GM13976 (cell line): ENCODE results near the gene KATNB1.

ENCODE experiments used
- DNase-seq: peaks from one replicate; pipeline ENCODE4 v3.0.0; 2012; ENCODE audit warnings: low spot score
- in situ Hi-C: fragments of 300-500 bp; cut with MboI; formaldehyde crosslinking; loops from one replicate; pipeline ENCODE4 v1.12.0; 2022; ENCODE audit warnings: low sequenced_read_pairs, mixed read lengths, inconsistent platforms; ENCODE audit not compliant: unreplicated experiment
- TF ChIP-seq, protein P1 (sequence below): IDR thresholded peaks from 2 replicates; pipeline ENCODE4 v1.5.1; 2012; ENCODE audit warnings: borderline replicate concordance, mild to moderate bottlenecking; ENCODE audit not compliant: insufficient read depth; ENCODE audit errors: extremely low read depth, missing control alignments, control extremely low read depth

KATNB1 gene

DNA sequence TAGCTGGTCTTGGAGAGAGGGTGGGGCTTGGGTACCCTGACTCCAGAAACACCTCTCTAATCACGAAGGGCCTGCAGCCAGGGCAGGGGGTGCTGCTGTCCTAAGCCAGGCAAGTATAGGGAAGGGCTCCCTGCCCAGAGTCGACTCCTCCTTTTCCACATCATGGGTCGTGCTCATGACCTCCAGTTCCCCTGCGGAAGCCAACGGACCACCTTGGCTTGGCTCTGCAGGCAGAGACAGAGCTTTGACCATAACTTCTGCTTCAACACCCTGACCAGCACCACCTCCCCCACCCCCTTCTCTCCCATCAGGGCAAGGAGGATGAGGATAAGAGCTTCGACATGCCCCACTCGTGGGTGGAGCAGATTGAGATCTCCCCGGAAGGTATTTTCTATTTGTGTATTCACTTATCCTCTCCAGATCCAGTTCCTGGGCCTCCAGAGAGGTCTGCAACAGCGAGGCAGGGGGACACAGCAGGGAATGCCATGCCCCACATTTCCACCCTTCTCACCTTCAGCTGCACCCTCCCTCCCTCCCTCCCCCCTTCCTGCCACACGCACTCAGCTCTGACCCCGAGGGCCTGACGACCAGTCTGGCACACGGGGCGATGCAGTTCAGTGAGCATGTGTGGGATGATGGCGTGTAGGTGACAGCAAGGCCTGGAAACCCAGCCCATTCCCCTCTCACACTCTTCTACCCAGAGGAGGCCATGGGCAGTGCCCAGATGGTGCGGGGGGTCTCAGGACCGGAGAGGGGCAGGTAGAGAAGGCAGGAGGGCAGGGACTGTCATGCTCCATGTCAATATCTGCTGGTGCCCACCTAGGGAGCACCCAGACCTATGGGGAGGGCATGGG lies 14.0 kb upstream of the KATNB1 start:
- in situ Hi-C loops = no loop called here

DNA sequence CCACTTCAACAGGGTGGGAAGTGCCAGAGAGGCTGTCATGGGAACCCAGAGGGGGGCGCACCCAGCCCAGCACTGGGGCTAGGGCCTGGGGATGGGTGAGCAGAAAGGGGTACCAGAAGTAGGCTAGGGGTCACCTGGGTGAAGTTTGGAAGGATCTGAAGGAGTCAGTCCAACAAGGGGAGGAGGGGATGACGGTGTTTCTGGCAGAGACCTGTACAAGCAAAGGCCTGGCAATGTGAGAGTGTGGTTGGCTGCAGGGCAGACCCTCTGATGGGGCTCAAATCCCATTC lies 13.4 kb upstream of the KATNB1 start:
- TF ChIP-seq, protein P1, sequence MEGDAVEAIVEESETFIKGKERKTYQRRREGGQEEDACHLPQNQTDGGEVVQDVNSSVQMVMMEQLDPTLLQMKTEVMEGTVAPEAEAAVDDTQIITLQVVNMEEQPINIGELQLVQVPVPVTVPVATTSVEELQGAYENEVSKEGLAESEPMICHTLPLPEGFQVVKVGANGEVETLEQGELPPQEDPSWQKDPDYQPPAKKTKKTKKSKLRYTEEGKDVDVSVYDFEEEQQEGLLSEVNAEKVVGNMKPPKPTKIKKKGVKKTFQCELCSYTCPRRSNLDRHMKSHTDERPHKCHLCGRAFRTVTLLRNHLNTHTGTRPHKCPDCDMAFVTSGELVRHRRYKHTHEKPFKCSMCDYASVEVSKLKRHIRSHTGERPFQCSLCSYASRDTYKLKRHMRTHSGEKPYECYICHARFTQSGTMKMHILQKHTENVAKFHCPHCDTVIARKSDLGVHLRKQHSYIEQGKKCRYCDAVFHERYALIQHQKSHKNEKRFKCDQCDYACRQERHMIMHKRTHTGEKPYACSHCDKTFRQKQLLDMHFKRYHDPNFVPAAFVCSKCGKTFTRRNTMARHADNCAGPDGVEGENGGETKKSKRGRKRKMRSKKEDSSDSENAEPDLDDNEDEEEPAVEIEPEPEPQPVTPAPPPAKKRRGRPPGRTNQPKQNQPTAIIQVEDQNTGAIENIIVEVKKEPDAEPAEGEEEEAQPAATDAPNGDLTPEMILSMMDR = no peak
- in situ Hi-C loops = no loop called here
- DNase-seq = no peak

More for the DNA sequence above, 14.0 kb upstream of the KATNB1 start:
- DNase-seq = peak; percentile 30
- TF ChIP-seq, protein P1 = no peak

DNA sequence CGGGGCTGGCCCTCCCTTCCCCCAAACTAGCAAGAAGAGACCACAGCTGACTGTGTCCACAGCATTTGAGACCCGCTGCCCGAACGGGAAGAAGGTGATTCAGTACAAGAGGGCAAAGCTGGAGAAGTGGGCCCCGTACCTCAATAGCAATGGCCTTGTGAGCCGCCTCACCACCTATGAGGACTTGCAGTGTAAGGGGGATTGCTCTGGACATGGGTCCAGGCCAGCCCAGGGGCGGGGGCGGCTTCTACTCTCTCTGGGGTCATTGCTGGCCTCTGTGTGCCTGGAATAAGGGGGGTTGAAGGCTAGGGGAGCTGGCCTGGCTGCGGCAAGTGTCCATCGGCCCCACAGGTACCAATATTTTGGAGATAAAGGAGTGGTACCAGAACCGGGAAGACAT lies 12.9 kb upstream of the KATNB1 start:
- DNase-seq = no peak
- in situ Hi-C loops = no loop called here
- TF ChIP-seq, protein P1 = no peak

DNA sequence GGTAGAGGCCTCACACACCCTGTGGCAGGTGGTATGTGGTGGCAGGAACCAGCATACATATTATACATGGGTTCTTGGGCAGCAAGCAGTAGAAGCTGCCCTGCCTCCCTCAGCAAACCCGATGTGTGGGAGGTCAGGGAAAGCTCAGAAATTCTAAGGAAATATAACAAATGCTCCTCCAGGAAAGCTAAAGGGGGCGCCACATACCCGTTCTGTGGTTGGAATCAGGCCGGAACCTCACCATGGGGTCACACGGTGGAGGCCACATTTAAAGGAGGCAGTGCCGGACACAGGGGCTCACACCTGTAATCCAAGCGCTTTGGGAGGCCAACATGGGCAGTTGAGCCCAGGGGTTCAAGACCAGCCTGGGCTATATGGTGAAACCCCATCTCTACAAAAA lies 12.4 kb upstream of the KATNB1 start:
- in situ Hi-C loops = no loop called here
- no peak for DNase-seq
- TF ChIP-seq, protein P1 = no peak

DNA sequence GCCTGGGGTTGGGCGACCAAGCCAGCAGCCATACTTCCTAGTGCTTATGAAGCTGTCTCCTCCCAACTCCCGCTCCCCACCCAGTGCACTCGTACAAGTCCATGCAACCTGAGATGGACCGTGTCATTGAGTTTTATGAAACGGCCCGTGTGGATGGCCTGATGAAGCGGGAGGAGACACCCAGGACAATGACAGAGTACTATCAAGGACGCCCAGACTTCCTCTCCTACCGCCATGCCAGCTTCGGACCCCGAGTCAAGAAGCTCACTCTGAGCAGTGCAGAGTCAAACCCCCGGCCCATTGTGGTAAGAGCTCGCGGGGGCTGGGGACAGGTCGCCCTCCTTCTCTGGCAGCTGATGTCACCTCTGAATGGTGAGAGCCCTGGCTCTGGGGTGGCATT lies 11.0 kb upstream of the KATNB1 start:
- DNase-seq = no peak
- in situ Hi-C loops = no loop called here
- TF ChIP-seq, protein P1 = no peak

DNA sequence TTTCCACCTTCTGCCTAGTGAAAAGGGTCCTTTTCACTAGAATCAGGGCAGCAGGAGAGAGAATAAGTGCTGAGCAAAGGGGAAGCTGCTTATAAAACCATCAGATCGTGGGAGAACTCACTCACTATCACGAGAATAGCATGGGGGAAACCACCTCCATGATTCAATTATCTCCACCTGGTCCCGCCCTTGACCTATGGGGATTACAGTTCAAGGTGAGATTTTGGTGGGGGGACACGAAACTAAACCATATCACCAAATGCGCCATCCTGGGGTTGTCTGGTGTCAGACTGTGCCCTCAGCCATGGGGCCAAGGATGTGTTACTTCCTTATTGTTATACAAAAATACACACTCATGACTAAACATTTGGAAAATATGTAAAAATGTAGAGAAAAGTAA lies 10.4 kb upstream of the KATNB1 start:
- peak; percentile 26 for DNase-seq

More for the DNA sequence above, 10.4 kb upstream of the KATNB1 start:
- TF ChIP-seq, protein P1 = no peak
- in situ Hi-C loops = no loop called here
